ENCODE measurements around the gene TGIF1. TPM values are rescaled to one million over a fixed set of nuclear protein-coding genes. Genes with fewer than 3 reads are reported as not detected.

The TGIF1 gene
- total RNA-seq, 1 experiment from 2014 or later: 242 TPM

DNA sequence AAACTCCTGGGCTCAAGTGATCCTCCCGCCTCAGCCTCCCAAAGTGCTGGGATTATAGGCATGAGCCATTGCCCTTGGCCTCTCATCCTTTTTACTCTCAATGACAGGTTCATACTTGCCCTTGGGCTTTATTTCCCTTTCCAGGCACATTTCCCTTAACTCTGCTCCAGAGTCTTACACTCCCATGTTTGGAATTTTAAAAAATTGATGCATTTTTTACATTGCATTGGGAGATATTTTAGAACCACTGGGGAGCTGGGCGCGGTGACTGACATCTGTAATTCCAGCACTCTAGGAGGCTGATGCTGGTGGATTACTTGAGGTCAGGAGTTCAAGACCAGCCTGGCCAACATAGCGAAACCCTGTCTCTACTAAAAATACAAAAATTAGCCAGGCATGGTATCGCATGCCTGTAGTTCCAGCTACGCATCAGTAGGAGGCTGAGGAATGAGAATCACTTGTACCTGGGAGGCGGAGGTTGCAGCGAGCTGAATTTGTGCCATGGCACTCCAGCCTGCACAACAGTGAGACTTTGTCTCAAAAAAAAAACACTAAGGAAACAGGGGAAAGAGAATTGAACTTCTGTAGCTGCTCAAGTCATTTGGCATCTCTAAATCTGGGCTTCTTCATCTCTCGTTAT is 18.2 kb downstream of the TGIF1 start:
- Histone ChIP-seq H3K4me1 (ENCODE audit: control insufficient read depth in 1 of 2, insufficient read depth in 2 of 2, low read length in 2 of 2) (peaks cover 25% of the 10 kb centered on the region in 2 experiments), H4K20me1 (ENCODE audit: insufficient read depth) (no peaks in the 10 kb centered on the region), H3K9me3 (ENCODE audit: control insufficient read depth in 1 of 2, insufficient read depth in 1 of 2, low read depth in 1 of 2, low read length in 2 of 2) (no peaks in the 10 kb centered on the region), H3K9me2 (ENCODE audit: insufficient read depth) (no peaks in the 10 kb centered on the region), H3K27ac (ENCODE audit: low read depth, low read length) (no peak overlapping the region), H3K79me2 (ENCODE audit: insufficient read depth, low read length) (no peaks in the 10 kb centered on the region), H3K4me3 (replicated peaks in 1 of 2; ENCODE audit: low read depth in 1 of 2, low read length in 2 of 2) (no peak overlapping the region), H2AFZ (ENCODE audit: low read depth, low read length, poor library complexity, severe bottlenecking) (no peak overlapping the region), H3K36me3 (ENCODE audit: control insufficient read depth in 1 of 2, insufficient read depth in 2 of 2, low read length in 2 of 2) (no peaks in the 10 kb centered on the region), H3K4me2 (ENCODE audit: low read length) (no peak overlapping the region), H3K27me3 (ENCODE audit: insufficient read depth, low read length) (no peaks in the 10 kb centered on the region), H3K9ac (ENCODE audit: low read length) (no peak overlapping the region)
- no peak for TF ChIP-seq POLR2A (IDR thresholded peaks at IDR 0.05; ENCODE audit: borderline replicate concordance, extremely low read depth, insufficient read depth, insufficient read length)
- no peak for TF ChIP-seq ELF1 (IDR thresholded peaks at IDR 0.05; ENCODE audit: borderline replicate concordance, low read depth)
- TF ChIP-seq CTCF (IDR thresholded peaks at IDR 0.05 in 2 of 3, conservative IDR thresholded peaks at IDR 0.05 in 1 of 3; ENCODE audit: borderline replicate concordance in 1 of 3, insufficient read depth in 1 of 3, low read depth in 2 of 3, low read length in 2 of 3): peak in 1 of 3 experiments; percentile 15; a peak in 1 of 6 replicates
- no peak for TF ChIP-seq POLR2AphosphoS5 (IDR thresholded peaks at IDR 0.05; ENCODE audit: low read depth, low read length)
- no peak for TF ChIP-seq YY1 (IDR thresholded peaks at IDR 0.05; ENCODE audit: extremely low read depth, insufficient replicate concordance, low read depth, low read length)
- TF ChIP-seq EZH2phosphoT487 (IDR thresholded peaks at IDR 0.05; ENCODE audit: borderline replicate concordance): no peak
- BruUV-seq (replicated peaks): no TSS peak
- ChIA-PET RAD21 (ENCODE audit: low non-redundant PET in 1 of 2, low total read pairs in 2 of 2, uncharacterized antibody in 2 of 2, unreplicated experiment in 2 of 2) (no interaction called here), CTCF (interaction anchor here (1.2 kb wide), 1 partner anchor 14 kb away, joined by 4 read pairs; no protein-coding TSS in a partner anchor), POLR2A (interaction anchor here (0.7 kb wide), 1 partner anchor 170 kb away, joined by 3 read pairs; no protein-coding TSS in a partner anchor)
- ATAC-seq (peak; percentile 36; the same call in 1 of the 2 replicates), DNase-seq (ENCODE audit: low read depth, low spot score) (no peak)
- intact Hi-C loops (cut with micrococcal nuclease): no loop called here

Measured in HCT116 (cell line).